ENCODE measurements around the gene C19orf73. TPM values are rescaled to one million over a fixed set of nuclear protein-coding genes. Genes with fewer than 3 reads are reported as not detected.

The C19orf73 gene
- total RNA-seq, 1 experiment from 2014 or later, result 1.4 TPM

DNA sequence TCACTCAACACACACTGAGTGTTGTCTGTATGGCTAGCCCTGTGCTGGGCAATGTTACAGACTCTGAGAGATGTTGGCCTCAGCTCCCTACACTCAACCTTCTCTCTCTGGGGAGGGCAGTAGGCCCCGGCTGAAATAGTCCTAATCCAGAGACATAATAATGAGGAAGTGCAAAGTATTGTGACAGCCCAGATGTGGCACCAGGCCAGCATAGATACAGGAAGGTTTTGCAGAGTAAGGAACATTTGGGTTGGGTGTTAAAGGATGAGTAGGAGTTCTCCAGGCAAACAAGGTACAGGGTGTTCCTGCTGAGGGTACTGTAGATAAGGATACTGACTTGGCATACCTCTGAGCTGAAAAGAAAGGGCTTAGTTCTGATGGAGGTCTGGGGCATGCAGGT, 2.4 kb downstream of the C19orf73 start:
- ATAC-seq (no peak), DNase-seq (ENCODE audit: low read depth, low spot score) (no peak)
- Histone ChIP-seq H3K9me3 (ENCODE audit: control insufficient read depth, insufficient read depth, low read depth, low read length) (no peaks in the 10 kb centered on the region), H3K4me3 (ENCODE audit: low read depth in 2 of 2, low read length in 2 of 2) (no peak overlapping the region), H3K27me3 (ENCODE audit: control insufficient read depth, insufficient read depth, low read length) (no peaks in the 10 kb centered on the region), H3K36me3 (ENCODE audit: control insufficient read depth, insufficient read depth, low read length) (no peaks in the 10 kb centered on the region), H3K4me1 (ENCODE audit: control insufficient read depth, insufficient read depth, low read length) (peaks cover 11% of the 10 kb centered on the region), H3K27ac (ENCODE audit: low read length) (no peak overlapping the region)
- no TSS peak for BruUV-seq (replicated peaks)
- CTCF ChIA-PET, result no interaction called here
- intact Hi-C loops (cut with micrococcal nuclease; ENCODE audit: unreplicated experiment), result no loop called here
- POLR2A ChIA-PET, result no interaction called here
- TF ChIP-seq TCF7L2 (IDR thresholded peaks at IDR 0.05; ENCODE audit: low read depth, low read length) (no peak), POLR2AphosphoS5 (IDR thresholded peaks at IDR 0.05; ENCODE audit: low read depth, low read length) (no peak), SIN3A (IDR thresholded peaks at IDR 0.05; ENCODE audit: borderline replicate concordance, insufficient read depth, low read depth, low read length) (no peak)
- TF ChIP-seq, protein P1, sequence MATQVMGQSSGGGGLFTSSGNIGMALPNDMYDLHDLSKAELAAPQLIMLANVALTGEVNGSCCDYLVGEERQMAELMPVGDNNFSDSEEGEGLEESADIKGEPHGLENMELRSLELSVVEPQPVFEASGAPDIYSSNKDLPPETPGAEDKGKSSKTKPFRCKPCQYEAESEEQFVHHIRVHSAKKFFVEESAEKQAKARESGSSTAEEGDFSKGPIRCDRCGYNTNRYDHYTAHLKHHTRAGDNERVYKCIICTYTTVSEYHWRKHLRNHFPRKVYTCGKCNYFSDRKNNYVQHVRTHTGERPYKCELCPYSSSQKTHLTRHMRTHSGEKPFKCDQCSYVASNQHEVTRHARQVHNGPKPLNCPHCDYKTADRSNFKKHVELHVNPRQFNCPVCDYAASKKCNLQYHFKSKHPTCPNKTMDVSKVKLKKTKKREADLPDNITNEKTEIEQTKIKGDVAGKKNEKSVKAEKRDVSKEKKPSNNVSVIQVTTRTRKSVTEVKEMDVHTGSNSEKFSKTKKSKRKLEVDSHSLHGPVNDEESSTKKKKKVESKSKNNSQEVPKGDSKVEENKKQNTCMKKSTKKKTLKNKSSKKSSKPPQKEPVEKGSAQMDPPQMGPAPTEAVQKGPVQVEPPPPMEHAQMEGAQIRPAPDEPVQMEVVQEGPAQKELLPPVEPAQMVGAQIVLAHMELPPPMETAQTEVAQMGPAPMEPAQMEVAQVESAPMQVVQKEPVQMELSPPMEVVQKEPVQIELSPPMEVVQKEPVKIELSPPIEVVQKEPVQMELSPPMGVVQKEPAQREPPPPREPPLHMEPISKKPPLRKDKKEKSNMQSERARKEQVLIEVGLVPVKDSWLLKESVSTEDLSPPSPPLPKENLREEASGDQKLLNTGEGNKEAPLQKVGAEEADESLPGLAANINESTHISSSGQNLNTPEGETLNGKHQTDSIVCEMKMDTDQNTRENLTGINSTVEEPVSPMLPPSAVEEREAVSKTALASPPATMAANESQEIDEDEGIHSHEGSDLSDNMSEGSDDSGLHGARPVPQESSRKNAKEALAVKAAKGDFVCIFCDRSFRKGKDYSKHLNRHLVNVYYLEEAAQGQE (IDR thresholded peaks at IDR 0.05; ENCODE audit: insufficient read depth in 1 of 2, low read depth in 2 of 2, low read length in 1 of 2), result no peak
- TF ChIP-seq, protein P2, sequence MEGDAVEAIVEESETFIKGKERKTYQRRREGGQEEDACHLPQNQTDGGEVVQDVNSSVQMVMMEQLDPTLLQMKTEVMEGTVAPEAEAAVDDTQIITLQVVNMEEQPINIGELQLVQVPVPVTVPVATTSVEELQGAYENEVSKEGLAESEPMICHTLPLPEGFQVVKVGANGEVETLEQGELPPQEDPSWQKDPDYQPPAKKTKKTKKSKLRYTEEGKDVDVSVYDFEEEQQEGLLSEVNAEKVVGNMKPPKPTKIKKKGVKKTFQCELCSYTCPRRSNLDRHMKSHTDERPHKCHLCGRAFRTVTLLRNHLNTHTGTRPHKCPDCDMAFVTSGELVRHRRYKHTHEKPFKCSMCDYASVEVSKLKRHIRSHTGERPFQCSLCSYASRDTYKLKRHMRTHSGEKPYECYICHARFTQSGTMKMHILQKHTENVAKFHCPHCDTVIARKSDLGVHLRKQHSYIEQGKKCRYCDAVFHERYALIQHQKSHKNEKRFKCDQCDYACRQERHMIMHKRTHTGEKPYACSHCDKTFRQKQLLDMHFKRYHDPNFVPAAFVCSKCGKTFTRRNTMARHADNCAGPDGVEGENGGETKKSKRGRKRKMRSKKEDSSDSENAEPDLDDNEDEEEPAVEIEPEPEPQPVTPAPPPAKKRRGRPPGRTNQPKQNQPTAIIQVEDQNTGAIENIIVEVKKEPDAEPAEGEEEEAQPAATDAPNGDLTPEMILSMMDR (IDR thresholded peaks at IDR 0.05), result no peak
- in situ Hi-C loops (cut with HindIII; ENCODE audit: low pct_unique_long_range_greater_than_20kb, low sequenced_read_pairs), result no loop called here

DNA sequence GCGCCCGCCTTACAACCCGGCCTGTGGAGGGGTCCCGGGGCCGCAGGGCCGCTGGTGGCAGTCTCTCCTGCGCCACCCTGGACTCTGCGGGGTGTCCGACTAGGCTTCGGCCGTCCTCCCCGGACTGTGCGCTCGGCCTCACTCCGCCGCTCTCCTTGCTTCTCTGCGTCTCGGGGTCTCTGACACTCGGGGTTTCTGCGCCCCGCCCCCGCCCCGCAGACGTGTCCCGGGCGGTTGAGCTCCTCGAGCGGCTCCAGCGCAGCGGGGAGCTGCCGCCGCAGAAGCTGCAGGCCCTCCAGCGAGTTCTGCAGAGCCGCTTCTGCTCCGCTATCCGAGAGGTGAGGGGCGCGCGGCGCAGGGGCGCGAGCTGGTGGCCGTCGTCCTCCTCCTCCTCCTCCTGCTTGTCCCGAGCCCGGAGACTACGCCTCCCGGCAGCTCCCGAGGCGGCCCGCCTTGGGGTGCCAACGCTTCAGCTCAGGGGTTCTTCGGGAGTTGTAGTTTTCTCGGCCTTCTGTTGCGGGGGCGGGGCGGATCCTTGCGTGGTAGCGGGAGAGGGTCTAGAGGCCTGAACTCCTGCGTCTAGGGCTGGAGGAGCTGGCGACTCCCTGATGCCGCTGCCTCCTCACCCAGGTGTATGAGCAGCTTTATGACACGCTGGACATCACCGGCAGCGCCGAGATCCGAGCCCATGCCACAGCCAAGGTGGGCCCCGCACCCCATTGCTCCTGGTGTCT, 4.1 kb downstream of the C19orf73 start:
- POLR2A ChIA-PET, result interaction anchor here (0.6 kb wide), 1 partner anchor 1541 kb away, joined by 5 read pairs; no protein-coding TSS in a partner anchor
- no peaks in the 10 kb centered on the region for H3K9me3 ChIP-seq (ENCODE audit: control insufficient read depth, insufficient read depth, low read depth, low read length)
- H3K4me3 ChIP-seq (ENCODE audit: low read depth in 2 of 2, low read length in 2 of 2), result peak overlapping the region; percentile 46 to 60
- H3K27ac ChIP-seq (ENCODE audit: low read length), result no peak overlapping the region
- no TSS peak for BruUV-seq (replicated peaks)
- DNase-seq (ENCODE audit: low read depth, low spot score), result no peak
- ATAC-seq, result no peak
- H3K27me3 ChIP-seq (ENCODE audit: control insufficient read depth, insufficient read depth, low read length), result no peaks in the 10 kb centered on the region
- peaks cover 11% of the 10 kb centered on the region for H3K4me1 ChIP-seq (ENCODE audit: control insufficient read depth, insufficient read depth, low read length)
- CTCF ChIA-PET, result interaction anchor here (0.6 to 1.9 kb wide), 8 partner anchors 13 to 212 kb away, joined by 3 to 6 read pairs (median 4); no protein-coding TSS in a partner anchor
- in situ Hi-C loops (cut with HindIII; ENCODE audit: low pct_unique_long_range_greater_than_20kb, low sequenced_read_pairs), result no loop called here
- intact Hi-C loops (cut with micrococcal nuclease; ENCODE audit: unreplicated experiment), result no loop called here
- H3K36me3 ChIP-seq (ENCODE audit: control insufficient read depth, insufficient read depth, low read length), result no peaks in the 10 kb centered on the region
- TF ChIP-seq, protein P1 (IDR thresholded peaks at IDR 0.05; ENCODE audit: insufficient read depth in 1 of 2, low read depth in 2 of 2, low read length in 1 of 2), result no peak
- TF ChIP-seq, protein P2 (IDR thresholded peaks at IDR 0.05), result no peak
- TF ChIP-seq SIN3A (IDR thresholded peaks at IDR 0.05; ENCODE audit: borderline replicate concordance, insufficient read depth, low read depth, low read length), result no peak
- no peak for TF ChIP-seq TCF7L2 (IDR thresholded peaks at IDR 0.05; ENCODE audit: low read depth, low read length)
- TF ChIP-seq POLR2AphosphoS5 (IDR thresholded peaks at IDR 0.05; ENCODE audit: low read depth, low read length), result no peak
